ENCODE results near the gene ROR1. TPM values are rescaled to one million over a fixed set of nuclear protein-coding genes. Genes with fewer than 3 reads are reported as not detected.

The ROR1 gene
- total RNA-seq, 1 experiment from 2014 or later = 7.9 TPM

- DNase-seq (ENCODE audit: low read depth) = peak; percentile 74
Measured at GRCh38 chr1:64006276-64007051, 232.6 kb downstream of the ROR1 start.

- no peak for DNase-seq (ENCODE audit: low read depth)
Measured at GRCh38 chr1:64010316-64010715, 236.5 kb downstream of the ROR1 start.

- no peak for DNase-seq (ENCODE audit: low read depth)
Measured at GRCh38 chr1:64013395-64013794, 239.6 kb downstream of the ROR1 start.

GRCh38 chr1:64019818-64020217 lies 246.0 kb downstream of the ROR1 start:
- DNase-seq (ENCODE audit: low read depth) = peak; percentile 79

- DNase-seq (ENCODE audit: low read depth) = no peak
Measured at GRCh38 chr1:64021066-64021465, 247.2 kb downstream of the ROR1 start.

- no peak for DNase-seq (ENCODE audit: low read depth)
Measured at GRCh38 chr1:64025051-64025450, 251.2 kb downstream of the ROR1 start.

GRCh38 chr1:64029037-64029436 lies 255.2 kb downstream of the ROR1 start:
- no peak for DNase-seq (ENCODE audit: low read depth)

GRCh38 chr1:64030411-64030810 lies 256.6 kb downstream of the ROR1 start:
- DNase-seq (ENCODE audit: low read depth) = no peak

GRCh38 chr1:64031236-64031635 lies 257.4 kb downstream of the ROR1 start:
- peak; percentile 26 for DNase-seq (ENCODE audit: low read depth)

GRCh38 chr1:64033667-64034220 lies 259.9 kb downstream of the ROR1 start:
- peak; percentile 61 for DNase-seq (ENCODE audit: low read depth)

GRCh38 chr1:64036549-64036948 lies 262.7 kb downstream of the ROR1 start:
- no peak for DNase-seq (ENCODE audit: low read depth)

GRCh38 chr1:64038119-64038518 lies 264.3 kb downstream of the ROR1 start:
- no peak for DNase-seq (ENCODE audit: low read depth)

GRCh38 chr1:64038965-64039364 lies 265.1 kb downstream of the ROR1 start:
- DNase-seq (ENCODE audit: low read depth) = peak; percentile 55

GRCh38 chr1:64039390-64039926 lies 265.6 kb downstream of the ROR1 start:
- DNase-seq (ENCODE audit: low read depth) = peak; percentile 100

GRCh38 chr1:64041371-64042131 lies 267.7 kb downstream of the ROR1 start:
- DNase-seq (ENCODE audit: low read depth) = no peak

GRCh38 chr1:64042331-64043100 lies 268.7 kb downstream of the ROR1 start:
- DNase-seq (ENCODE audit: low read depth) = peak; percentile 96

GRCh38 chr1:64043288-64043687 lies 269.5 kb downstream of the ROR1 start:
- DNase-seq (ENCODE audit: low read depth) = peak; percentile 63

GRCh38 chr1:64043976-64044375 lies 270.2 kb downstream of the ROR1 start:
- peak; percentile 88 for DNase-seq (ENCODE audit: low read depth)

- DNase-seq (ENCODE audit: low read depth) = no peak
Measured at GRCh38 chr1:64046243-64046642, 272.4 kb downstream of the ROR1 start.

- no peak for DNase-seq (ENCODE audit: low read depth)
Measured at GRCh38 chr1:64046891-64047290, 273.1 kb downstream of the ROR1 start.

GRCh38 chr1:64047549-64047996 lies 273.8 kb downstream of the ROR1 start:
- DNase-seq (ENCODE audit: low read depth) = no peak
